ENCODE data around the gene RGS11. TPM values are rescaled to one million over a fixed set of nuclear protein-coding genes. Genes with fewer than 3 reads are reported as not detected.

Gene RGS11
- polyA plus RNA-seq, 1 donor (not counting 4 experiments of a cell fraction or from before 2014, with no cell fraction given), result not detected

DNA sequence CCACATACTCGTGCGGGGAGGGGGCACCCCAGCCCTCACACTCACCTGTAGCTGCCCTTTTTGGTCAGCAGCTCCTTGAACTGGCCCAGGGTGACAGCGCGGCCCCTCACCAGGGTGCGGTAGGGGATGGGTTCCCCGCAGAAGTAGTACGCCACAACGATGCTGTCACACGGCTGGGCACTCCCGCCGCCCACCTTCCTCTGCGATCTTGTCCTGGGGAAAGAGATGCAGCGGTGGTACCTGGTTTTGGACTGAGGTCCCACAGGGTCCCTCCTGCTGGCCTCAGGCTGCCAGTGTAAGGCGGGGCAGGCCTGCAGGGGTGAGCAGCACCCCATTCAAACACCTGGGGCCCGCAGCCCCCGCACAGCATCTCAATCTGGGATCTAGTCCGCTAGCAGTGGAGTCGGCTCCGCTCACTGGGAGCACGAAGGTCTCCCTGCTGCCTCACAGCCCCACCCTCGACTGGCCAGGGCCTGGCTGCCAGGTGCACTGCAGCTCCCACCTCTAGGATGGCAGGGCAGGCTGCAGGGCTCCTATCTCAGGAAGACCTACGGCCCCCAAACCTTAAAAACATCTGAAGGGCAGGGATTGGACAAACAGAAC, 13.8 kb upstream of the RGS11 start:
- Histone ChIP-seq H3K4me1 (ENCODE audit: control insufficient read depth, extremely low read depth, insufficient read depth, low read length) (no peaks in the 10 kb centered on the region), H3K79me2 (ENCODE audit: control insufficient read depth, insufficient read depth, low read length) (no peaks in the 10 kb centered on the region), H3K27ac (ENCODE audit: control insufficient read depth, insufficient read depth, low read length) (no peak overlapping the region), H3K4me3 (ENCODE audit: control insufficient read depth in 2 of 3, extremely low read depth in 1 of 3, insufficient read depth in 2 of 3, low read depth in 1 of 3, low read length in 3 of 3) (no peak overlapping the region), H3K9me3 (ENCODE audit: control insufficient read depth, low read depth, low read length) (no peaks in the 10 kb centered on the region), H2AFZ (ENCODE audit: control insufficient read depth, low read length) (no peak overlapping the region), H3K9ac (ENCODE audit: control insufficient read depth, extremely low read depth, insufficient read depth, low read length) (no peak overlapping the region), H3K4me2 (ENCODE audit: control insufficient read depth, extremely low read depth, insufficient read depth, low read depth, low read length) (no peak overlapping the region), H4K20me1 (ENCODE audit: control insufficient read depth, extremely low read depth, insufficient read depth, low read length) (no peaks in the 10 kb centered on the region), H3K36me3 (ENCODE audit: control insufficient read depth in 2 of 2, extremely low read depth in 1 of 2, insufficient read depth in 2 of 2, low read length in 2 of 2) (peaks cover 8 to 34% of the 10 kb centered on the region in 2 experiments), H3K27me3 (ENCODE audit: control insufficient read depth, extremely low read depth, insufficient read depth, low read length) (no peaks in the 10 kb centered on the region), H3K9me1 (ENCODE audit: control insufficient read depth, extremely low read depth, insufficient read depth, low read length) (no peaks in the 10 kb centered on the region)
- no peak for FAIRE-seq
- dilution Hi-C loops (cut with MboI; ENCODE audit: extremely low pct_ligation_motif_present, low sequenced_read_pairs), result no loop called here
- DNase-seq (ENCODE audit: low read depth, low spot score), result no peak
- no peak for TF ChIP-seq EZH2 (IDR thresholded peaks at IDR 0.05; ENCODE audit: low read length)
- TF ChIP-seq, protein P1, sequence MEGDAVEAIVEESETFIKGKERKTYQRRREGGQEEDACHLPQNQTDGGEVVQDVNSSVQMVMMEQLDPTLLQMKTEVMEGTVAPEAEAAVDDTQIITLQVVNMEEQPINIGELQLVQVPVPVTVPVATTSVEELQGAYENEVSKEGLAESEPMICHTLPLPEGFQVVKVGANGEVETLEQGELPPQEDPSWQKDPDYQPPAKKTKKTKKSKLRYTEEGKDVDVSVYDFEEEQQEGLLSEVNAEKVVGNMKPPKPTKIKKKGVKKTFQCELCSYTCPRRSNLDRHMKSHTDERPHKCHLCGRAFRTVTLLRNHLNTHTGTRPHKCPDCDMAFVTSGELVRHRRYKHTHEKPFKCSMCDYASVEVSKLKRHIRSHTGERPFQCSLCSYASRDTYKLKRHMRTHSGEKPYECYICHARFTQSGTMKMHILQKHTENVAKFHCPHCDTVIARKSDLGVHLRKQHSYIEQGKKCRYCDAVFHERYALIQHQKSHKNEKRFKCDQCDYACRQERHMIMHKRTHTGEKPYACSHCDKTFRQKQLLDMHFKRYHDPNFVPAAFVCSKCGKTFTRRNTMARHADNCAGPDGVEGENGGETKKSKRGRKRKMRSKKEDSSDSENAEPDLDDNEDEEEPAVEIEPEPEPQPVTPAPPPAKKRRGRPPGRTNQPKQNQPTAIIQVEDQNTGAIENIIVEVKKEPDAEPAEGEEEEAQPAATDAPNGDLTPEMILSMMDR (optimal IDR thresholded peaks at IDR 0.05 in 1 of 3, IDR thresholded peaks at IDR 0.05 in 1 of 3, conservative IDR thresholded peaks at IDR 0.05 in 1 of 3; ENCODE audit: extremely low read depth in 1 of 3, insufficient read depth in 2 of 3, low read length in 3 of 3), result no peak

DNA sequence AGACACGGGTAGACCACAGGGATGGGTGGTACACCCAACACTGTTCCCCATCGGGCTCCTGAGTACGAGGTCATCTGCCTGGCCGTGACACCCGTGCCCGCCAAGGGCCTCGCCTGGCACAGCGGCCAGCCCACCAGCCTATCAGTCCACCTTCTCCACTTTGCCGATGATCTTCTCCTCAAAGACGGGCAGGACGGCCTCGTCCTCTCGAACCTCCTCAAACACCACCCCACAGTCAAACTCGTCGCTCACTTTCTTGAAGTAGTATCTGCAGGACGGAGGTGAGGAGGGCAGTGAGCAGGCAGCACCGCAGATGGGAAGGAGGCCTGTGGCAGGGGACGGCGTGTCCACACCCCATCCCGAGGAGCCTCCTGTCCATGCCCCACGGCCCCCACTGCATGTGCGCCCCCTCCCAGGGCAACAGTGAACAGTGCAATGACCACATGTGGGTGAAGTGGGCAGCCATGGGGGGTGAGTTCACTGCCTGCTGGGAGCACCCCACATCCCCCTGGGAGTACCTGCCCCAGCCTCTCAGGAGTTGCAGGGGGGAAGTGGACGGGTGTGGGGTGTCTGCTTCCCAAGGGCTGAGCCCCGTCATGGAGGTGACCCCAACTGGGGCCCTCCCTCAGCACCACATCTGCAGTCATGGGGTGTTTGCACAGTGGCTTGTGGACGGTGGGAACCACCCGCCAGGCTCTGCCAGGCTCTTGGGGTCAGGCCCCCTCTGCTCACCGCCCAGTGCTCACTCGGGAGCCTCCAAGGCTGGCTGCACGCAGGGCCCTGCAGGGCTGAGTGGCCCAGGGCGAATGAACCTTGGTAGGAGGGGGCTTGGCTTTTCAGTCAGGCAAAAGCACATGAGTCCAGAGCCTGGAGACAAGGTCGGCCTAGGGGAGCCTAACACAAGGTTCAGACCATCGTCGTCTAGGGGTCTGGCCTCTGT, 12.5 kb upstream of the RGS11 start:
- Histone ChIP-seq H3K36me3 (ENCODE audit: control insufficient read depth in 2 of 2, extremely low read depth in 1 of 2, insufficient read depth in 2 of 2, low read length in 2 of 2) (peaks cover 8 to 30% of the 10 kb centered on the region in 2 experiments), H3K9me1 (ENCODE audit: control insufficient read depth, extremely low read depth, insufficient read depth, low read length) (no peaks in the 10 kb centered on the region)

More for the DNA sequence above, 12.5 kb upstream of the RGS11 start:
- DNase-seq (ENCODE audit: low read depth, low spot score) (no peak), FAIRE-seq (no peak)
- Histone ChIP-seq H3K9ac (ENCODE audit: control insufficient read depth, extremely low read depth, insufficient read depth, low read length) (no peak overlapping the region), H3K4me1 (ENCODE audit: control insufficient read depth, extremely low read depth, insufficient read depth, low read length) (no peaks in the 10 kb centered on the region), H3K4me3 (ENCODE audit: control insufficient read depth in 2 of 3, extremely low read depth in 1 of 3, insufficient read depth in 2 of 3, low read depth in 1 of 3, low read length in 3 of 3) (no peak overlapping the region), H3K4me2 (ENCODE audit: control insufficient read depth, extremely low read depth, insufficient read depth, low read depth, low read length) (no peak overlapping the region), H3K27me3 (ENCODE audit: control insufficient read depth, extremely low read depth, insufficient read depth, low read length) (peaks cover 4% of the 10 kb centered on the region), H3K27ac (ENCODE audit: control insufficient read depth, insufficient read depth, low read length) (no peak overlapping the region), H2AFZ (ENCODE audit: control insufficient read depth, low read length) (no peak overlapping the region), H3K9me3 (ENCODE audit: control insufficient read depth, low read depth, low read length) (no peaks in the 10 kb centered on the region), H3K79me2 (ENCODE audit: control insufficient read depth, insufficient read depth, low read length) (no peaks in the 10 kb centered on the region), H4K20me1 (ENCODE audit: control insufficient read depth, extremely low read depth, insufficient read depth, low read length) (no peaks in the 10 kb centered on the region)
- dilution Hi-C loops (cut with MboI; ENCODE audit: extremely low pct_ligation_motif_present, low sequenced_read_pairs), result no loop called here
- TF ChIP-seq, protein P1 (optimal IDR thresholded peaks at IDR 0.05 in 1 of 3, IDR thresholded peaks at IDR 0.05 in 1 of 3, conservative IDR thresholded peaks at IDR 0.05 in 1 of 3; ENCODE audit: extremely low read depth in 1 of 3, insufficient read depth in 2 of 3, low read length in 3 of 3), result no peak
- no peak for TF ChIP-seq EZH2 (IDR thresholded peaks at IDR 0.05; ENCODE audit: low read length)
